Loucy (cell line): ENCODE results near the gene AMBRA1.

Experiments
- H2AFZ ChIP-seq: fragments of 200-600 bp; sonication (generic); 2 replicates; pipeline ENCODE4 v1.6.0; 2016; ENCODE audit warnings: antibody characterized with exemption, mild to moderate bottlenecking, low read length, moderate library complexity
- H3F3A ChIP-seq: fragments of 200-600 bp; 2 replicates; pipeline ENCODE4 v1.6.0; 2016; ENCODE audit warnings: antibody characterized with exemption, low read depth, mild to moderate bottlenecking
- H3K27me3 ChIP-seq: fragments of 200-600 bp; sonication (generic); 2 replicates; pipeline ENCODE4 v1.6.1; 2014; ENCODE audit warnings: low read length, mild to moderate bottlenecking; ENCODE audit not compliant: insufficient read depth, poor library complexity, severe bottlenecking
- H3K36me3 ChIP-seq: fragments of 200-600 bp; sonication (generic); 2 replicates; pipeline ENCODE4 v1.6.1; 2016; ENCODE audit warnings: low read length; ENCODE audit not compliant: insufficient read depth
- H3K4me1 ChIP-seq: fragments of 200-600 bp; sonication (generic); 2 replicates; pipeline ENCODE4 v1.5.1; 2014; ENCODE audit warnings: low read length, mild to moderate bottlenecking; ENCODE audit not compliant: insufficient read depth, poor library complexity, severe bottlenecking
- H3K4me2 ChIP-seq: fragments of 200-600 bp; sonication (generic); 2 replicates; pipeline ENCODE4 v1.6.0; 2014; ENCODE audit warnings: antibody characterized with exemption, low read length, low read depth, mild to moderate bottlenecking; ENCODE audit not compliant: poor library complexity, severe bottlenecking
- H3K4me3 ChIP-seq: fragments of 200-600 bp; sonication (generic); 2 replicates; pipeline ENCODE4 v1.5.1; 2014; ENCODE audit warnings: low read length, mild to moderate bottlenecking, mixed read lengths; ENCODE audit not compliant: poor library complexity, severe bottlenecking
- H3K79me2 ChIP-seq: fragments of 200-600 bp; sonication (generic); 2 replicates; pipeline ENCODE4 v1.6.1; 2014; ENCODE audit warnings: low read length; ENCODE audit not compliant: insufficient read depth
- H3K9ac ChIP-seq: fragments of 200-600 bp; sonication (generic); 2 replicates; pipeline ENCODE4 v1.6.0; 2014; ENCODE audit warnings: mild to moderate bottlenecking, low read depth, low read length, moderate library complexity; ENCODE audit not compliant: poor library complexity, severe bottlenecking
- H3K9me2 ChIP-seq: fragments of 200-600 bp; sonication (generic); replicated peaks from 2 replicates; pipeline ENCODE4 v1.6.1; 2016; ENCODE audit warnings: low read depth, low read length, mixed read lengths
- H3K9me3 ChIP-seq: fragments of 200-600 bp; sonication (generic); 2 replicates; pipeline ENCODE4 v1.6.1; 2014; ENCODE audit warnings: mild to moderate bottlenecking, antibody characterized with exemption, low read length, low read depth; ENCODE audit not compliant: insufficient read depth
- H4K20me1 ChIP-seq: fragments of 200-600 bp; sonication (generic); 2 replicates; pipeline ENCODE4 v1.6.0; 2014; ENCODE audit warnings: antibody characterized with exemption, low read length, mild to moderate bottlenecking; ENCODE audit not compliant: insufficient read depth, poor library complexity, severe bottlenecking
- EZH2phosphoT487 ChIP-seq: fragments of 200-600 bp; IDR thresholded peaks from 2 replicates; pipeline ENCODE4 v1.6.1; 2018; ENCODE audit warnings: antibody characterized with exemption, mild to moderate bottlenecking, moderate library complexity, borderline replicate concordance
- TF ChIP-seq, protein P1 (sequence below): fragments of 200-600 bp; sonication (generic); conservative IDR thresholded peaks from 2 replicates; pipeline ENCODE4 v1.5.1; 2014; ENCODE audit warnings: mild to moderate bottlenecking, antibody characterized with exemption, low read length

AMBRA1 gene

GRCh38 chr11:46404476-46405017 is 189.3 kb downstream of the AMBRA1 start:
- Histone ChIP-seq H4K20me1 (no peaks in the 10 kb centered on the region), H3K9me2 (no peaks in the 10 kb centered on the region), H3K27me3 (no peaks in the 10 kb centered on the region), H3K9ac (no peak overlapping the region), H3K4me2 (no peak overlapping the region), H3F3A (no peaks in the 10 kb centered on the region), H2AFZ (no peak overlapping the region), H3K9me3 (no peaks in the 10 kb centered on the region), H3K4me3 (no peak overlapping the region), H3K36me3 (peaks cover 33% of the 10 kb centered on the region; the same call in 1 of the 2 replicates), H3K4me1 (no peaks in the 10 kb centered on the region), H3K79me2 (no peaks in the 10 kb centered on the region)
- TF ChIP-seq EZH2phosphoT487 = no peak
- TF ChIP-seq, protein P1, sequence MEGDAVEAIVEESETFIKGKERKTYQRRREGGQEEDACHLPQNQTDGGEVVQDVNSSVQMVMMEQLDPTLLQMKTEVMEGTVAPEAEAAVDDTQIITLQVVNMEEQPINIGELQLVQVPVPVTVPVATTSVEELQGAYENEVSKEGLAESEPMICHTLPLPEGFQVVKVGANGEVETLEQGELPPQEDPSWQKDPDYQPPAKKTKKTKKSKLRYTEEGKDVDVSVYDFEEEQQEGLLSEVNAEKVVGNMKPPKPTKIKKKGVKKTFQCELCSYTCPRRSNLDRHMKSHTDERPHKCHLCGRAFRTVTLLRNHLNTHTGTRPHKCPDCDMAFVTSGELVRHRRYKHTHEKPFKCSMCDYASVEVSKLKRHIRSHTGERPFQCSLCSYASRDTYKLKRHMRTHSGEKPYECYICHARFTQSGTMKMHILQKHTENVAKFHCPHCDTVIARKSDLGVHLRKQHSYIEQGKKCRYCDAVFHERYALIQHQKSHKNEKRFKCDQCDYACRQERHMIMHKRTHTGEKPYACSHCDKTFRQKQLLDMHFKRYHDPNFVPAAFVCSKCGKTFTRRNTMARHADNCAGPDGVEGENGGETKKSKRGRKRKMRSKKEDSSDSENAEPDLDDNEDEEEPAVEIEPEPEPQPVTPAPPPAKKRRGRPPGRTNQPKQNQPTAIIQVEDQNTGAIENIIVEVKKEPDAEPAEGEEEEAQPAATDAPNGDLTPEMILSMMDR = no peak

GRCh38 chr11:46402957-46403902 is 190.6 kb downstream of the AMBRA1 start:
- Histone ChIP-seq H3K9ac (no peak overlapping the region), H3K4me1 (no peaks in the 10 kb centered on the region), H2AFZ (no peak overlapping the region), H3K4me3 (no peak overlapping the region), H3K4me2 (no peak overlapping the region), H3K79me2 (no peaks in the 10 kb centered on the region), H3K9me3 (no peaks in the 10 kb centered on the region), H3K27me3 (no peaks in the 10 kb centered on the region), H4K20me1 (no peaks in the 10 kb centered on the region), H3F3A (no peaks in the 10 kb centered on the region), H3K9me2 (no peaks in the 10 kb centered on the region), H3K36me3 (peaks cover 22% of the 10 kb centered on the region; the same call in 1 of the 2 replicates)
- TF ChIP-seq, protein P1 = no peak
- no peak for TF ChIP-seq EZH2phosphoT487

DNA sequence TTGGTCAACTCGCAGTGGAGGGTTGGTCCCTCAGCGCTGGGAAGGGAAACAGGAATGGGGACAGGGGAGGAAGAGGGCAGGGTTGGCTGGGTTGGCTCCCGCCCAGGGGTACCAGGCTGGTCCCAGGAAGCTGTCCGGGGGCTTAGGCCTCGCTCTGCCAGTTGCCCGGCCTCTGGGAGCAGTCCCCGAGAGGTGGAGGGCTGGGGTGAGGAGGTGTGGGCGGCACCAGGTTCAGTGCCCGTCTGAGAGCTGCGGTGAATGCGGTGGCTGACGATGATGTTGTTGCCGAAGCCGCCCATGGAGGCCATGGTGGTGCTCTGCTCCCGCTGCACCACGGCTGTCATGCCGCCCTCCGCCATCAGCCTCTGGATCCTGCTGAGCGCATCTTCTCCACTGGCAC is 196.3 kb downstream of the AMBRA1 start:
- Histone ChIP-seq H3K9me3 (no peaks in the 10 kb centered on the region), H3K79me2 (no peaks in the 10 kb centered on the region), H3K9me2 (no peaks in the 10 kb centered on the region), H3K4me2 (no peak overlapping the region), H4K20me1 (no peaks in the 10 kb centered on the region), H3K9ac (no peak overlapping the region), H3K4me3 (no peak overlapping the region), H3K27me3 (no peaks in the 10 kb centered on the region), H3K36me3 (peaks cover 15% of the 10 kb centered on the region; the same call in 1 of the 2 replicates), H3F3A (no peaks in the 10 kb centered on the region), H3K4me1 (no peaks in the 10 kb centered on the region), H2AFZ (no peak overlapping the region)
- no peak for TF ChIP-seq EZH2phosphoT487
- TF ChIP-seq, protein P1 = no peak
